HepG2 (cell line): ENCODE data around the gene ANKRD10. TPM values are rescaled to one million over a fixed set of nuclear protein-coding genes. Genes with fewer than 3 reads are reported as not detected.

Source experiments
- ATF7 ChIP-seq, 2 experiments: fragments of 450-650 bp in 1 of 2; sonication (generic) in 1 of 2; formaldehyde crosslinking in 1 of 2; IDR thresholded peaks; 2 replicates each; pipeline versions ENCODE4 v1.4.0 to v1.6.1; 2016 to 2020; ENCODE audit warnings: antibody characterized with exemption in 1 of 2, mild to moderate bottlenecking in 1 of 2, missing genetic modification reagents in 1 of 2
- HDAC2 ChIP-seq: sonication (generic); formaldehyde crosslinking; IDR thresholded peaks from 2 replicates; pipeline ENCODE4 v1.4.0; 2020; ENCODE audit warnings: missing genetic modification reagents
- RBM22 ChIP-seq: fragments of 200-400 bp; formaldehyde crosslinking; optimal IDR thresholded peaks from 2 replicates; pipeline ENCODE3; 2017; ENCODE audit warnings: mild to moderate bottlenecking, low read length, moderate library complexity
- ZNF317 ChIP-seq: sonication (generic); formaldehyde crosslinking; IDR thresholded peaks from 2 replicates; pipeline ENCODE4 v1.5.0; 2020; ENCODE audit warnings: mild to moderate bottlenecking, missing genetic modification reagents
- ZNF788 ChIP-seq: sonication (generic); formaldehyde crosslinking; IDR thresholded peaks from 2 replicates; pipeline ENCODE4 v1.5.0; 2020; ENCODE audit warnings: mild to moderate bottlenecking, missing genetic modification reagents, borderline replicate concordance
- polyA plus RNA-seq, 8 experiments: library from polyadenylated mRNA; depleted of rRNA in 3 of 8; stranded (reverse) in 7 of 8; unstranded in 1 of 8; fragments of >200 nt; fragmentation: Illumina TruSeq in 4 of 8; extraction: Trizol in 4 of 8; gene quantifications; 2 replicates each; pipeline versions ENCODE4 v1.2.1 to v1.2.3, GENCODE V29; 2011 to 2016; ENCODE audit warnings: low read depth in 4 of 8, missing spikeins in 1 of 8, mixed read lengths in 1 of 8; ENCODE audit not compliant: insufficient read depth in 1 of 8
- total RNA-seq, 5 experiments: library from RNA; depleted of rRNA; stranded (reverse); fragments of >200 nt; fragmentation: Illumina TruSeq; extraction: Trizol; gene quantifications; 2 replicates each; pipeline ENCODE4 v1.2.3, GENCODE V29; 2016; ENCODE audit warnings: low read depth in 1 of 5
- TF ChIP-seq, protein P1 (sequence below): sonication (generic); formaldehyde crosslinking; conservative IDR thresholded peaks from 2 replicates; pipeline ENCODE4 v1.4.0; 2020; ENCODE audit warnings: missing genetic modification reagents
- TF ChIP-seq, protein P2 (sequence below): fragments of 450-650 bp; IDR thresholded peaks from 2 replicates; pipeline ENCODE4 v1.6.1; 2017
- TF ChIP-seq, protein P3 (sequence below): sonication (generic); formaldehyde crosslinking; IDR thresholded peaks from 2 replicates; pipeline ENCODE4 v1.8.1; 2023; ENCODE audit warnings: mild to moderate bottlenecking, inconsistent platforms, moderate library complexity, missing genetic modification reagents, borderline replicate concordance
- TF ChIP-seq, protein P4 (sequence below): IDR thresholded peaks from 2 replicates; pipeline ENCODE4 v1.6.1; 2016; ENCODE audit warnings: mild to moderate bottlenecking, missing biosample characterization, missing genetic modification reagents
- TF ChIP-seq, protein P5 (sequence below): sonication (generic); formaldehyde crosslinking; IDR thresholded peaks from 2 replicates; pipeline ENCODE4 v1.9.0; 2021; ENCODE audit warnings: mild to moderate bottlenecking, missing genetic modification reagents
- TF ChIP-seq, protein P6 (sequence below): IDR thresholded peaks from 2 replicates; pipeline ENCODE4 v1.6.1; 2016; ENCODE audit warnings: mild to moderate bottlenecking

ANKRD10 gene
- total and polyA plus RNA-seq, 2 of the 13 experiments (the other 11 are each of a cell fraction or from before 2014, with no cell fraction given) = 108 to 115 TPM

DNA sequence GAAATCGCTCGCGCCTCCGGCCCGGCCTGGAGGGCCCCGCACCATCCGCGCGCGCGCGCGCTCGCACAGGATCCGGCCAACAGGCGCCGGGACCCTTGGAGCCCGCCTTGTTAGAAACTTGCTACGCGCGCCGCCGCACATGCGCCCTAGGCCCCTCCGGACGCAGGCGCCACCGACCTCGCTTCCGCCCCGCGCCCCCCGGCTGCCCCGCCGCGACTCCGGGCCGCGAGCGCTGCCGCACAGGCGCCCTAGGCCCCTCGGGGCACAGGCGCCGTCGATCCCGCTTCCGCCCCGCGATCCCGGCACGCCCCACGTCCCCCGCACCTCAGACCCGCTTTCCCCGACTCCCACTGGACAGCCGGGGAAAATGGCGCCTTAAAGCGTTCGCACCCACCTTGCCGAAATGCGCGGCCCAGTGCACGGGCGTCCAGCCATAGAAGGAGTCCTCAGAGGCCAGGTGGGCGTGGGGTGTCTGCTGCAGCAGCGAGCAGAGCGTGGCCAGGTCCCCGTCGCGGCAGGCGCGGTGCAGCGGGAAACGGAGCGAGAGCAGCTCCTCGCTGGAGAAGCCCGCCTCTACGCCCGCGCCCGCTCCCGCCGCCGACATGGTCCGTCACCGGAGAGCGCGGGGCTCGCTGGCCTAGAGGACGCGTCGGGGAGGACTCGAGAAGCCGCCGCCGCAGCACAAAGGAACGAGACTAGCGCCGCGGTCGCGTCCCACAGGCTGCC, 375 bp downstream of the ANKRD10 start (continued):
- TF ChIP-seq, protein P1, sequence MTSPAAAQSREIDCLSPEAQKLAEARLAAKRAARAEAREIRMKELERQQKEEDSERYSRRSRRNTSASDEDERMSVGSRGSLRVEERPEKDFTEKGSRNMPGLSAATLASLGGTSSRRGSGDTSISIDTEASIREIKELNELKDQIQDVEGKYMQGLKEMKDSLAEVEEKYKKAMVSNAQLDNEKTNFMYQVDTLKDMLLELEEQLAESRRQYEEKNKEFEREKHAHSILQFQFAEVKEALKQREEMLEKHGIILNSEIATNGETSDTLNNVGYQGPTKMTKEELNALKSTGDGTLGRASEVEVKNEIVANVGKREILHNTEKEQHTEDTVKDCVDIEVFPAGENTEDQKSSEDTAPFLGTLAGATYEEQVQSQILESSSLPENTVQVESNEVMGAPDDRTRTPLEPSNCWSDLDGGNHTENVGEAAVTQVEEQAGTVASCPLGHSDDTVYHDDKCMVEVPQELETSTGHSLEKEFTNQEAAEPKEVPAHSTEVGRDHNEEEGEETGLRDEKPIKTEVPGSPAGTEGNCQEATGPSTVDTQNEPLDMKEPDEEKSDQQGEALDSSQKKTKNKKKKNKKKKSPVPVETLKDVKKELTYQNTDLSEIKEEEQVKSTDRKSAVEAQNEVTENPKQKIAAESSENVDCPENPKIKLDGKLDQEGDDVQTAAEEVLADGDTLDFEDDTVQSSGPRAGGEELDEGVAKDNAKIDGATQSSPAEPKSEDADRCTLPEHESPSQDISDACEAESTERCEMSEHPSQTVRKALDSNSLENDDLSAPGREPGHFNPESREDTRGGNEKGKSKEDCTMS (CRISPR knock-in tag) = no peak
- TF ChIP-seq, protein P2, sequence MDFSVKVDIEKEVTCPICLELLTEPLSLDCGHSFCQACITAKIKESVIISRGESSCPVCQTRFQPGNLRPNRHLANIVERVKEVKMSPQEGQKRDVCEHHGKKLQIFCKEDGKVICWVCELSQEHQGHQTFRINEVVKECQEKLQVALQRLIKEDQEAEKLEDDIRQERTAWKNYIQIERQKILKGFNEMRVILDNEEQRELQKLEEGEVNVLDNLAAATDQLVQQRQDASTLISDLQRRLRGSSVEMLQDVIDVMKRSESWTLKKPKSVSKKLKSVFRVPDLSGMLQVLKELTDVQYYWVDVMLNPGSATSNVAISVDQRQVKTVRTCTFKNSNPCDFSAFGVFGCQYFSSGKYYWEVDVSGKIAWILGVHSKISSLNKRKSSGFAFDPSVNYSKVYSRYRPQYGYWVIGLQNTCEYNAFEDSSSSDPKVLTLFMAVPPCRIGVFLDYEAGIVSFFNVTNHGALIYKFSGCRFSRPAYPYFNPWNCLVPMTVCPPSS = no peak
- TF ChIP-seq, protein P3, sequence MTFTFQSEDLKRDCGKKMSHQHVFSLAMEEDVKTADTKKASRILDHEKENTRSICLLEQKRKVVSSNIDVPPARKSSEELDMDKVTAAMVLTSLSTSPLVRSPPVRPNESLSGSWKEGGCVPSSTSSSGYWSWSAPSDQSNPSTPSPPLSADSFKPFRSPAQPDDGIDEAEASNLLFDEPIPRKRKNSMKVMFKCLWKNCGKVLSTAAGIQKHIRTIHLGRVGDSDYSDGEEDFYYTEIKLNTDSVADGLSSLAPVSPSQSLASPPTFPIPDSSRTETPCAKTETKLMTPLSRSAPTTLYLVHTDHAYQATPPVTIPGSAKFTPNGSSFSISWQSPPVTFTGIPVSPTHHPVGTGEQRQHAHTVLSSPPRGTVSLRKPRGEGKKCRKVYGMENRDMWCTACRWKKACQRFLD = 0 out of 2 replicates have a peak, but pooled peaks have one; percentile 74
- TF ChIP-seq HDAC2 = no peak
- TF ChIP-seq ZNF317 (CRISPR knock-in tag) = no peak; the same call in 1 of the 2 replicates
- TF ChIP-seq, protein P4, sequence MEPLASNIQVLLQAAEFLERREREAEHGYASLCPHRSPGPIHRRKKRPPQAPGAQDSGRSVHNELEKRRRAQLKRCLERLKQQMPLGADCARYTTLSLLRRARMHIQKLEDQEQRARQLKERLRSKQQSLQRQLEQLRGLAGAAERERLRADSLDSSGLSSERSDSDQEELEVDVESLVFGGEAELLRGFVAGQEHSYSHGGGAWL (CRISPR knock-in tag) = 0 out of 2 replicates have a peak, but pooled peaks have one; percentile 15
- TF ChIP-seq ZNF788 (CRISPR knock-in tag) = peak; percentile 27; the same call in 1 of the 2 replicates
- TF ChIP-seq, protein P5, sequence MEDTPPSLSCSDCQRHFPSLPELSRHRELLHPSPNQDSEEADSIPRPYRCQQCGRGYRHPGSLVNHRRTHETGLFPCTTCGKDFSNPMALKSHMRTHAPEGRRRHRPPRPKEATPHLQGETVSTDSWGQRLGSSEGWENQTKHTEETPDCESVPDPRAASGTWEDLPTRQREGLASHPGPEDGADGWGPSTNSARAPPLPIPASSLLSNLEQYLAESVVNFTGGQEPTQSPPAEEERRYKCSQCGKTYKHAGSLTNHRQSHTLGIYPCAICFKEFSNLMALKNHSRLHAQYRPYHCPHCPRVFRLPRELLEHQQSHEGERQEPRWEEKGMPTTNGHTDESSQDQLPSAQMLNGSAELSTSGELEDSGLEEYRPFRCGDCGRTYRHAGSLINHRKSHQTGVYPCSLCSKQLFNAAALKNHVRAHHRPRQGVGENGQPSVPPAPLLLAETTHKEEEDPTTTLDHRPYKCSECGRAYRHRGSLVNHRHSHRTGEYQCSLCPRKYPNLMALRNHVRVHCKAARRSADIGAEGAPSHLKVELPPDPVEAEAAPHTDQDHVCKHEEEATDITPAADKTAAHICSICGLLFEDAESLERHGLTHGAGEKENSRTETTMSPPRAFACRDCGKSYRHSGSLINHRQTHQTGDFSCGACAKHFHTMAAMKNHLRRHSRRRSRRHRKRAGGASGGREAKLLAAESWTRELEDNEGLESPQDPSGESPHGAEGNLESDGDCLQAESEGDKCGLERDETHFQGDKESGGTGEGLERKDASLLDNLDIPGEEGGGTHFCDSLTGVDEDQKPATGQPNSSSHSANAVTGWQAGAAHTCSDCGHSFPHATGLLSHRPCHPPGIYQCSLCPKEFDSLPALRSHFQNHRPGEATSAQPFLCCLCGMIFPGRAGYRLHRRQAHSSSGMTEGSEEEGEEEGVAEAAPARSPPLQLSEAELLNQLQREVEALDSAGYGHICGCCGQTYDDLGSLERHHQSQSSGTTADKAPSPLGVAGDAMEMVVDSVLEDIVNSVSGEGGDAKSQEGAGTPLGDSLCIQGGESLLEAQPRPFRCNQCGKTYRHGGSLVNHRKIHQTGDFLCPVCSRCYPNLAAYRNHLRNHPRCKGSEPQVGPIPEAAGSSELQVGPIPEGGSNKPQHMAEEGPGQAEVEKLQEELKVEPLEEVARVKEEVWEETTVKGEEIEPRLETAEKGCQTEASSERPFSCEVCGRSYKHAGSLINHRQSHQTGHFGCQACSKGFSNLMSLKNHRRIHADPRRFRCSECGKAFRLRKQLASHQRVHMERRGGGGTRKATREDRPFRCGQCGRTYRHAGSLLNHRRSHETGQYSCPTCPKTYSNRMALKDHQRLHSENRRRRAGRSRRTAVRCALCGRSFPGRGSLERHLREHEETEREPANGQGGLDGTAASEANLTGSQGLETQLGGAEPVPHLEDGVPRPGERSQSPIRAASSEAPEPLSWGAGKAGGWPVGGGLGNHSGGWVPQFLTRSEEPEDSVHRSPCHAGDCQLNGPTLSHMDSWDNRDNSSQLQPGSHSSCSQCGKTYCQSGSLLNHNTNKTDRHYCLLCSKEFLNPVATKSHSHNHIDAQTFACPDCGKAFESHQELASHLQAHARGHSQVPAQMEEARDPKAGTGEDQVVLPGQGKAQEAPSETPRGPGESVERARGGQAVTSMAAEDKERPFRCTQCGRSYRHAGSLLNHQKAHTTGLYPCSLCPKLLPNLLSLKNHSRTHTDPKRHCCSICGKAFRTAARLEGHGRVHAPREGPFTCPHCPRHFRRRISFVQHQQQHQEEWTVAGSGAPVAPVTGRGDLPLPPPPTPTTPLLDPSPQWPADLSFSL (CRISPR knock-in tag) = 0 out of 2 replicates have a peak, but pooled peaks have one; percentile 34
- TF ChIP-seq, protein P6, sequence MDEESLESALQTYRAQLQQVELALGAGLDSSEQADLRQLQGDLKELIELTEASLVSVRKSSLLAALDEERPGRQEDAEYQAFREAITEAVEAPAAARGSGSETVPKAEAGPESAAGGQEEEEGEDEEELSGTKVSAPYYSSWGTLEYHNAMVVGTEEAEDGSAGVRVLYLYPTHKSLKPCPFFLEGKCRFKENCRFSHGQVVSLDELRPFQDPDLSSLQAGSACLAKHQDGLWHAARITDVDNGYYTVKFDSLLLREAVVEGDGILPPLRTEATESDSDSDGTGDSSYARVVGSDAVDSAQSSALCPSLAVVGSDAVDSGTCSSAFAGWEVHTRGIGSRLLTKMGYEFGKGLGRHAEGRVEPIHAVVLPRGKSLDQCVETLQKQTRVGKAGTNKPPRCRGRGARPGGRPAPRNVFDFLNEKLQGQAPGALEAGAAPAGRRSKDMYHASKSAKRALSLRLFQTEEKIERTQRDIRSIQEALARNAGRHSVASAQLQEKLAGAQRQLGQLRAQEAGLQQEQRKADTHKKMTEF (CRISPR knock-in tag) = peak; percentile 44; the same call in 1 of the 2 replicates
- TF ChIP-seq ATF7 (IDR thresholded peaks at IDR 0.05) = no peak
- no peak for TF ChIP-seq ATF7 (CRISPR knock-in tag; IDR thresholded peaks at IDR 0.05)
- TF ChIP-seq RBM22 = peak; percentile 46
